Fibroblast of pulmonary artery (primary cell): Measurements from ENCODE around the gene SLC39A5.

ENCODE experiments used
- DNase-seq: peaks from one replicate; pipeline ENCODE4 v3.0.0-alpha.2; 2010; ENCODE audit warnings: low read depth
- H3K4me3 ChIP-seq: replicated peaks from 2 replicates; pipeline ENCODE4 v1.5.1; 2011; ENCODE audit warnings: low read depth, mild to moderate bottlenecking, control low read depth, low read length, moderate library complexity
- TF ChIP-seq, protein P1 (sequence below): IDR thresholded peaks from 2 replicates; pipeline ENCODE4 v1.5.1; 2011; ENCODE audit warnings: mild to moderate bottlenecking, control low read depth, low read length, inconsistent platforms; ENCODE audit errors: missing control alignments

SLC39A5 gene

DNA sequence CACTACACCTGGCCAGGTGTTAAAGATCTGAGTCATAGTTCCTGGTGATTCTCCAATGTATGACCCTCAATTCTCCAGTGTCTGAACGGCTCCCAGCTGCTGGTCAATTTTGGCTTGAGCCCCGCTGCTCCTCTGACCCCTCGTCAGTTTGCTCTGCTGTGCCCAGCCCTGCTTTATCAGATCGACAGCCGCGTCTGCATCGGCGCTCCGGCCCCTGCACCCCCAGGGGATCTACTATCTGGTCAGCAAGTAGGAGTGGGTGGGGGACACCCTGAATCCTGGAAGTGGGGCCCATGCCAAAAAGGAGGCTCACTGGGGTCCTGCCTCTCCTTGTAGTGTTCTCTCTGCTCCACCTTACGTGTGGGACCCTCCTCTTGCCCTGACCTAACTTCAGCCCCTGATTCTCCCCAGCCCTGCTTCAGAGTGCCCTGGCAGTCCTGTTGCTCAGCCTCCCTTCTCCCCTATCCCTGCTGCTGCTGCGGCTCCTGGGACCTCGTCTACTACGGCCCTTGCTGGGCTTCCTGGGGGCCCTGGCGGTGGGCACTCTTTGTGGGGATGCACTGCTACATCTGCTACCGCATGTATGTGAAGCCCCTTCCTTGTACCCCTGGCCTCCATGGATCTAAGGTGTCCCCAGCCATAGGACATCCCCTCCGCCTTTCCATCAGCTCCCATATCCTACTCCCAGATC, 5.0 kb downstream of the SLC39A5 start:
- no peak overlapping the region for H3K4me3 ChIP-seq
- TF ChIP-seq, protein P1, sequence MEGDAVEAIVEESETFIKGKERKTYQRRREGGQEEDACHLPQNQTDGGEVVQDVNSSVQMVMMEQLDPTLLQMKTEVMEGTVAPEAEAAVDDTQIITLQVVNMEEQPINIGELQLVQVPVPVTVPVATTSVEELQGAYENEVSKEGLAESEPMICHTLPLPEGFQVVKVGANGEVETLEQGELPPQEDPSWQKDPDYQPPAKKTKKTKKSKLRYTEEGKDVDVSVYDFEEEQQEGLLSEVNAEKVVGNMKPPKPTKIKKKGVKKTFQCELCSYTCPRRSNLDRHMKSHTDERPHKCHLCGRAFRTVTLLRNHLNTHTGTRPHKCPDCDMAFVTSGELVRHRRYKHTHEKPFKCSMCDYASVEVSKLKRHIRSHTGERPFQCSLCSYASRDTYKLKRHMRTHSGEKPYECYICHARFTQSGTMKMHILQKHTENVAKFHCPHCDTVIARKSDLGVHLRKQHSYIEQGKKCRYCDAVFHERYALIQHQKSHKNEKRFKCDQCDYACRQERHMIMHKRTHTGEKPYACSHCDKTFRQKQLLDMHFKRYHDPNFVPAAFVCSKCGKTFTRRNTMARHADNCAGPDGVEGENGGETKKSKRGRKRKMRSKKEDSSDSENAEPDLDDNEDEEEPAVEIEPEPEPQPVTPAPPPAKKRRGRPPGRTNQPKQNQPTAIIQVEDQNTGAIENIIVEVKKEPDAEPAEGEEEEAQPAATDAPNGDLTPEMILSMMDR = no peak

DNA sequence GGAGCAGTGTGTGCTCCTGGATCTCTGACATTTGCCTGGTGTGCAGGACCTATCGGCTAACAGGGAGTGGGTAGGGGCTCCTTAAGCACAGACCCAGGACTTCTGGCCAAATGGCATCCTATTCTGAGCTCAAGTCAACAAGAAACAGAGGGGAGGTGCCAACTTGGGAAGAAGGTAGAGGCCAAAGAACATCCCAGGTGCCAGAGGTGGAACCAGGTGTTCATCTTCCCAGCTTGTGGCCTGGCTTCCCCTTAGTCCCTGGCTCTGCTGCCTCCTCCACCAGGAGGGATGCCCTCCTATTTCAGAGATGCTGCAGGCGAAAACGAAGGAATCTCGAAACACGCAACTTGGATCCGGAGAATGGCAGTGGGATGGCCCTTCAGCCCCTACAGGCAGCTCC, 6.2 kb downstream of the SLC39A5 start:
- TF ChIP-seq, protein P1 = no peak
- H3K4me3 ChIP-seq = no peak overlapping the region
- no peak for DNase-seq

More for the DNA sequence above, 5.0 kb downstream of the SLC39A5 start:
- no peak for DNase-seq

DNA sequence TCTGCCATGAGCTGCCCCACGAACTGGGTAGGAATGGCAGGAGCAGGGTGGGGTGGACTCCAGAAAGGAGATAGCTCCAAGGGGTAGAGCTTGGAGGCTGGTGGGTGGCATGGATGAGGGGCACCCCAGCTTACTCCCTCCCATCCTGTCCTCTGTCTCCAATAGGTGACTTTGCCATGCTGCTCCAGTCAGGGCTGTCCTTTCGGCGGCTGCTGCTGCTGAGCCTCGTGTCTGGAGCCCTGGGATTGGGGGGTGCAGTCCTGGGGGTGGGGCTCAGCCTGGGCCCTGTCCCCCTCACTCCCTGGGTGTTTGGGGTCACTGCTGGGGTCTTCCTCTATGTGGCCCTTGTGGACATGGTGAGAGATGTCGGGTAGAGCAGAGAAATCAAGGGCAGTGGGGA, 7.1 kb downstream of the SLC39A5 start:
- H3K4me3 ChIP-seq = no peak overlapping the region
- TF ChIP-seq, protein P1 = no peak
- DNase-seq = no peak

DNA sequence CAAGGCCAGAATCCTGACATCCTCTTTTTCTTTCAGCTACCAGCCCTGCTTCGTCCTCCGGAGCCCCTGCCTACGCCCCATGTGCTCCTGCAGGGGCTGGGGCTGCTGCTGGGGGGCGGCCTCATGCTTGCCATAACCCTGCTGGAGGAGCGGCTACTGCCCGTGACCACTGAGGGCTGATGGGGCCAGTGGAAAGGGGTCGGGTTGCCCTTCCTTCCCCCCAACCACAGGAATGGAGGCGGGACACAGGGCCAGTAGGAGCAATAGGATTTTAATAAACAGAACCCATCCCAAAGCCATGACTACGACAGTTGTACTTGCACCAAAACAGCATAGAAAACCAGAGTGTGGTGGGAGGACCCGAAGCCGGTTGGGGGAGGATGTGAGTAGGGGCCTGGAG, 7.7 kb downstream of the SLC39A5 start:
- no peak overlapping the region for H3K4me3 ChIP-seq
- no peak for DNase-seq
- TF ChIP-seq, protein P1 = no peak

DNA sequence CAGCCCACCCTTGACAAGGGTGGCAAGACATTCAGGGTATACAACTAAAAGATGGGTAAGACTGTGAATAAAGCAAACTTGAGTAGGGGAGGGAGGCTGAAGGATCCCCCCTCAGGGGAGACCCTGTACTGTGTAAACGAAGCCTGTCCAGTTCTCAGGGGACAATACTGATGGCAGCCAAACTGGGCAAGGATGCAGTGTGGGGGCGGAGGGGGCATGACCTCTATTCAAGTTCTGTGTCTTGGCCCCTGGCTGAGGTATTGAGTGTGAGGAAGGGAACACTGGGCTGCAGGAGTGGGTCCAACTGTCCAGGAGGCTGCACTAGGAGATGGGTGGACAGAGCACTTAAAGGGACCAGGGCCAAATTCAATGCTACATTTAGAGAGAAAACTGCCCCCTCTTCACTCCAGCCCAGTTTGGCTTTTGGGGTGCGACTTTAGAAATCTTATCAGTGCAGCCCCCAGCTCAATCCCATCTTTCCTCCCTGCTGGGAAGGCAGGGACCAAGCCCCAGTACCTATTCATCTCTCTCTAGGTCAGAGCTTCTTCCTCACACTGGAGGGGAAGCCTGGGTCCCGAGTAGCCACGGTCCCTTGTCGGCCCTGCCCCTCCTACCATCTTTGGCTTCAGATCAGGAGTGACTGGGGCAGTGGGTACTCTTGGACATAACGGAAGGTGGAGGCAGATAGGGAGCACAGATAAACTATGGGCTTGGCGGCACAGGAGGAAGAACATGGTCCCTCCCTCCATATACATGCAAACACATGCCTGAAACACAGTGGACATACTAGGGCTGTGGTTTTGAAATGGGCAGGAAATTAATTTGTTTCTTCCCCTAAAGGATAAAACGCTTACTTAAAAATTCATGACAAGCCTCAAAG, 11.8 kb downstream of the SLC39A5 start:
- TF ChIP-seq, protein P1 = no peak
- H3K4me3 ChIP-seq = no peak overlapping the region
- DNase-seq = no peak

DNA sequence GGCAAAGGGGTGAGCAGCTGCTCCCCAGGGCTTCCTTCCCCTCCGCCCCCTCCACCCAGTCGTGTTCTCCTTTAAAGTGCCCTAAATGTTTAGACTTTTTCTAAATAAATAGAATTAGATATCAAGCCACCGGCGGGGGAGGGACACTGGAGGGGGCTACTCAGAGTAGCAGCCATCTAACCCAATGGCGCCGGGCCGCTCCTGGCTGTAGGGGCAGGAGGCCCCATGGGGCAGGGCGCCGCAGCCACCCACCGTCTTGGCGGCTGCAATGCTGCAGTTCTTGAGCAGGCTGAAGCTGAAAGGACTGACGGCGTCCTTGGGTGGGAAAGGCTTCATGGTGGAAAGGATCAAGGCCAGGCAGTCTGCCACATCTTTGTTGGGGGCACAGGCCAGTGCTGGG, 13.1 kb downstream of the SLC39A5 start:
- DNase-seq = no peak
- TF ChIP-seq, protein P1 = no peak
- no peak overlapping the region for H3K4me3 ChIP-seq
